Measurements from ENCODE around the gene SLC17A6.

SLC17A6 gene

DNA sequence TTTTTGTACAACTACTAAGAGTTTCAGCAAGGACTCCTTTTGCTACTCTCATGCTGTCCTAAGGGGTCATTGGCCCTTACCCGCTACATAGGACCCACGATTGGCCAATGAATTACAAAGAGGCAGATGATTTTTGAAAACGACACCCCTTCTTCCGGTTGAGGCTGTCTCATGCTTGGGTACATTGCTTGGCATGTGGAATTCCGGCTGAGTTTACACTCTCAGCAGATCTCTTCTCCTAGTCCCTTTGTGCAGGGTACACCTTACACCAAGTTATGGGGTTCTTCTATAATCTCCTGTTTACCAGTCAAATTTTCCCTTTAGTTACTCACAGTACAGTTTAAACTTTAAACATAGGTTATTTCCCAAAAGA, 52.1 kb downstream of the SLC17A6 start:
- DNase-seq, result no peak

DNA sequence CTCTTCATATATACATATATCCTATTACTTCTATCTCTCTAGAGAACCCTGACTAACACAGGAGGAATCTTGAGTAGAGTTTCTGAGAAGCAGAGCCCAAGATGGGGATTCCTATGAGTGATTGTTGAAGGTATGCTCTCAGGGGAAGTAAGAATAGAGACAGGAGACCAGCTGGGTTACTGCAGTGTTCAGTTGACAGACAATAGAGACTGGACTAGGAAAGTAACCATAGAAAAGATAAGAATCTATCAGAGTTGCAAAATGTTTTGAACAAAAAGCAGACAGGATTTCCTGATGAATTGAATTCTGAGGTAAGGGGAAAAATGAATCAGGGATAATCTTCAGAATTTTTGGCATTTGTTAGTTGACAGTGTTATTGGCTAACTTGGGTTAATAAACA, 54.4 kb downstream of the SLC17A6 start:
- DNase-seq, result no peak

DNA sequence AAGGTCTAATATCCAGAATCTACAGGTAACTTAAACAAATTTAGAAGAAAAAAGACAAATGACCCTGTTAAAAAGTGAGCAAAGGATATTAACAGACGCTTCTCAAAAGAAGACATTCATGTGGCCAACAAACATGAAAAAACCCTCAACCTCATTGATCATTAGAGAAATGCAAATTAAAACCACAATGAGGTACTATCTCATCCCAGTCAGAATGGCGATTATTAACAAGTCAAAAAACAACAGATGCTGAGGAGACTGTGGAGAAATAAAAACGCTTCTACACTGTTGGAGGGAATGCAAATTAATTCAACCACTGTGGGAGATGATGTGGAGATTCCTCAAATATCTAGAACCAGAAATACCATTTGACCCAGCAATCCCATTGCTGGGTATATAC, 67.2 kb downstream of the SLC17A6 start:
- DNase-seq, result no peak

GRCh38 chr11:22407267-22407666, 69.1 kb downstream of the SLC17A6 start:
- DNase-seq, result no peak

GRCh38 chr11:22407921-22408320, 69.7 kb downstream of the SLC17A6 start:
- no peak for DNase-seq

- no peak for DNase-seq
These were observed 77.3 kb downstream of the SLC17A6 start for GRCh38 chr11:22415476-22415875.

- no peak for DNase-seq
These were observed 78.3 kb downstream of the SLC17A6 start for GRCh38 chr11:22416462-22416861.

DNA sequence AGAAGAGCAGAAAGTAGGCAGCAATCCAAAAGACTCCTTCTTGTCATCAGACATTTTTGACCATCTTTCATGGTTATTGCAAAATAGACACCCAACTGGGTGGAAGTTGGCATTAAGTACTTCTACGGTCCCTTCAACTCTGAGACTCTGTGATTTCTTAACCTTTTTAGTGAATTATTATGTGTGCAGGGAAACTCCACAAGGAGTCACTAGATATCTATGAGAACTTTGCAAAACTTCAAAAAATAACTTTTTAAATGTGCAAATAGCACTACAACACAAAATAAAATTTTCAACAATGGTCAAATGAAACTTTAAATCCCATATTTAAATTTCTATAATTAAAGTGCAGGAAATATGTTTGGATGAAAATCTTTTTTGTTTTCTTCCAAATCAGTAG, 88.7 kb downstream of the SLC17A6 start:
- no peak for DNase-seq
